H9 (cell line): ENCODE measurements around the gene CDKAL1. TPM values are rescaled to one million over a fixed set of nuclear protein-coding genes. Genes with fewer than 3 reads are reported as not detected.

ENCODE experiments used
- DNase-seq: peaks from one replicate; pipeline ENCODE4 v3.0.0-alpha.2; 2017
- H2AFZ ChIP-seq: one replicate; pipeline ENCODE4 v1.6.1; 2013; ENCODE audit warnings: mild to moderate bottlenecking, low read length, control low read depth, moderate library complexity
- H2AK5ac ChIP-seq: 2 replicates; pipeline ENCODE4 v1.6.1; 2013; ENCODE audit warnings: low read length, control low read depth, mixed read lengths; ENCODE audit not compliant: insufficient read length
- H2BK120ac ChIP-seq: one replicate; pipeline ENCODE4 v1.6.1; 2013; ENCODE audit warnings: low read depth, mild to moderate bottlenecking, low read length, control low read depth, inconsistent platforms; ENCODE audit not compliant: poor library complexity, severe bottlenecking
- H2BK12ac ChIP-seq: 2 replicates; pipeline ENCODE4 v1.6.1; 2013; ENCODE audit warnings: low read length, control low read depth, mixed read lengths, low read depth; ENCODE audit not compliant: insufficient read length
- H2BK15ac ChIP-seq: 2 replicates; pipeline ENCODE4 v1.6.1; 2013; ENCODE audit warnings: low read depth, low read length, control low read depth
- H2BK20ac ChIP-seq: one replicate; pipeline ENCODE4 v1.6.1; 2013; ENCODE audit warnings: low read depth, mild to moderate bottlenecking, low read length, control low read depth, inconsistent platforms; ENCODE audit not compliant: poor library complexity, severe bottlenecking
- H2BK5ac ChIP-seq: 2 replicates; pipeline ENCODE4 v1.6.1; 2013; ENCODE audit warnings: low read length, control low read depth, mixed read lengths; ENCODE audit not compliant: insufficient read length
- H3K14ac ChIP-seq: 2 replicates; pipeline ENCODE4 v1.6.1; 2013; ENCODE audit warnings: low read length, control low read depth; ENCODE audit not compliant: insufficient read depth
- H3K18ac ChIP-seq: 2 replicates; pipeline ENCODE4 v1.6.1; 2013; ENCODE audit warnings: low read depth, mild to moderate bottlenecking, mixed read lengths, low read length, control low read depth; ENCODE audit not compliant: insufficient read length
- H3K23ac ChIP-seq: 2 replicates; pipeline ENCODE4 v1.6.1; 2013; ENCODE audit warnings: low read length, control low read depth, mixed read lengths, low read depth; ENCODE audit not compliant: insufficient read length
- H3K23me2 ChIP-seq: 2 replicates; pipeline ENCODE4 v1.6.1; 2013; ENCODE audit warnings: low read depth, mild to moderate bottlenecking, mixed read lengths, low read length, control low read depth; ENCODE audit not compliant: insufficient read length, poor library complexity, severe bottlenecking
- H3K27ac ChIP-seq: 2 replicates; pipeline ENCODE4 v1.5.1; 2013; ENCODE audit warnings: low read length, control low read depth, mixed read lengths, low read depth; ENCODE audit not compliant: insufficient read length
- H3K27me3 ChIP-seq: 2 replicates; pipeline ENCODE4 v1.6.1; 2013; ENCODE audit warnings: low read length, control low read depth, inconsistent platforms; ENCODE audit not compliant: insufficient read depth
- H3K4ac ChIP-seq: 2 replicates; pipeline ENCODE4 v1.6.1; 2013; ENCODE audit warnings: low read depth, mild to moderate bottlenecking, control low read depth, inconsistent platforms, low read length, moderate library complexity
- H3K4me1 ChIP-seq: 2 replicates; pipeline ENCODE4 v1.6.1; 2013; ENCODE audit warnings: low read length, control low read depth, inconsistent platforms; ENCODE audit not compliant: insufficient read depth
- H3K4me2 ChIP-seq: 2 replicates; pipeline ENCODE4 v1.6.1; 2013; ENCODE audit warnings: low read length, control low read depth, mixed read lengths; ENCODE audit not compliant: insufficient read length, insufficient read depth
- H3K56ac ChIP-seq: 2 replicates; pipeline ENCODE4 v1.6.1; 2013; ENCODE audit warnings: low read depth, mild to moderate bottlenecking, mixed read lengths, low read length, control low read depth; ENCODE audit not compliant: insufficient read length
- H3K79me1 ChIP-seq: 2 replicates; pipeline ENCODE4 v1.6.1; 2013; ENCODE audit warnings: low read depth, mild to moderate bottlenecking, moderate library complexity, low read length, control low read depth, inconsistent platforms; ENCODE audit not compliant: insufficient read depth, poor library complexity, severe bottlenecking
- H3K79me2 ChIP-seq: 2 replicates; pipeline ENCODE4 v1.6.1; 2013; ENCODE audit warnings: low read length, control low read depth, inconsistent platforms; ENCODE audit not compliant: insufficient read depth
- H3K9ac ChIP-seq: 2 replicates; pipeline ENCODE4 v1.6.1; 2013; ENCODE audit warnings: low read length, control low read depth, mixed read lengths; ENCODE audit not compliant: insufficient read length; ENCODE audit errors: extremely low read depth
- H3K9me3 ChIP-seq: one replicate; pipeline ENCODE4 v1.6.1; 2013; ENCODE audit warnings: low read depth, low read length, inconsistent platforms; ENCODE audit not compliant: control insufficient read depth
- H3T11ph ChIP-seq: one replicate; pipeline ENCODE4 v1.6.1; 2013; ENCODE audit warnings: mild to moderate bottlenecking, low read length, control low read depth, inconsistent platforms
- H4K20me1 ChIP-seq: one replicate; pipeline ENCODE4 v1.6.1; 2013; ENCODE audit not compliant: control insufficient read depth, insufficient read length, insufficient read depth
- H4K5ac ChIP-seq: 2 replicates; pipeline ENCODE4 v1.6.1; 2013; ENCODE audit warnings: low read depth, mild to moderate bottlenecking, mixed read lengths, low read length, control low read depth; ENCODE audit not compliant: insufficient read length
- H4K8ac ChIP-seq: replicated peaks from 2 replicates; pipeline ENCODE4 v1.6.1; 2013; ENCODE audit warnings: low read length, control low read depth, mixed read lengths, low read depth; ENCODE audit not compliant: insufficient read length
- H4K91ac ChIP-seq: 2 replicates; pipeline ENCODE4 v1.6.1; 2013; ENCODE audit warnings: low read depth, mild to moderate bottlenecking, moderate library complexity, mixed read lengths, low read length, control low read depth; ENCODE audit not compliant: insufficient read length
- H3K27ac Mint-ChIP-seq, 3 experiments: 2 replicates in 2 of 3; 3 replicates in 1 of 3; pipeline ENCODE4 v1.8.0; 2020 to 2021; ENCODE audit warnings: mixed read lengths in 3 of 3, mild to moderate bottlenecking in 1 of 3, moderate library complexity in 1 of 3
- H3K27me3 Mint-ChIP-seq: 2 replicates; pipeline ENCODE4 v1.8.0; 2021; ENCODE audit warnings: low read depth, mild to moderate bottlenecking, moderate library complexity, mixed read lengths
- H3K36me3 Mint-ChIP-seq, 3 experiments: 2 replicates in 2 of 3; 3 replicates in 1 of 3; pipeline ENCODE4 v1.8.0; 2020 to 2021; ENCODE audit warnings: low read depth in 3 of 3, mixed read lengths in 3 of 3; ENCODE audit not compliant: insufficient read depth in 1 of 3
- H3K4me1 Mint-ChIP-seq, 2 experiments: 2 replicates each; pipeline ENCODE4 v1.8.0; 2020; ENCODE audit warnings: mixed read lengths in 2 of 2
- H3K4me3 Mint-ChIP-seq, 2 experiments: 2 replicates in 1 of 2; 3 replicates in 1 of 2; pipeline ENCODE4 v1.8.0; 2020 to 2021; ENCODE audit warnings: mild to moderate bottlenecking in 2 of 2, mixed read lengths in 2 of 2, moderate library complexity in 1 of 2
- H3K9me3 Mint-ChIP-seq, 2 experiments: 2 replicates in 1 of 2; 3 replicates in 1 of 2; pipeline ENCODE4 v1.8.0; 2020; ENCODE audit warnings: mild to moderate bottlenecking in 2 of 2, mixed read lengths in 2 of 2, moderate library complexity in 1 of 2
- WGBS: extraction: QIAGEN DNeasy Blood & Tissue Kit; methylation state at CpG from one replicate; pipeline ENCODE4 v1.1.7; 2013; ENCODE audit warnings: missing lambda C conversion rate, low lambda C conversion rate, mixed read lengths; ENCODE audit not compliant: insufficient read length; ENCODE audit errors: extremely low coverage; 5-methylcytosine and 5-hydroxymethylcytosine counted together
- total RNA-seq: library from RNA; stranded (reverse); gene quantifications from 2 replicates; pipeline ENCODE4 v1.2.1, GENCODE V29; 2021
- TF ChIP-seq, protein P1 (sequence below): fragments of 200-600 bp; sonication (generic); conservative IDR thresholded peaks from 3 replicates; pipeline ENCODE4 v1.8.0; 2021; ENCODE audit warnings: antibody characterized with exemption, mild to moderate bottlenecking

Gene CDKAL1
- total RNA-seq, 1 experiment from 2014 or later: 23.0 TPM

- Histone ChIP-seq H2BK20ac (no peak overlapping the region), H3K4ac (no peak overlapping the region), H2BK15ac (no peak overlapping the region), H3K23ac (no peak overlapping the region), H4K20me1 (no peaks in the 10 kb centered on the region), H3K4me1 (no peaks in the 10 kb centered on the region), H3K23me2 (no peaks in the 10 kb centered on the region), H3K56ac (no peak overlapping the region), H3K9ac (no peak overlapping the region), H3T11ph (no peak overlapping the region), H3K79me1 (no peaks in the 10 kb centered on the region), H3K14ac (no peak overlapping the region), H2BK12ac (no peak overlapping the region), H4K5ac (no peak overlapping the region), H2BK120ac (no peak overlapping the region), H2AK5ac (no peak overlapping the region), H3K27me3 (no peaks in the 10 kb centered on the region), H4K91ac (no peak overlapping the region), H2BK5ac (no peak overlapping the region), H4K8ac (no peak overlapping the region), H3K18ac (no peak overlapping the region), H2AFZ (no peak overlapping the region), H3K79me2 (0 out of 2 replicates have a peak, but pooled peaks cover 2% of the 10 kb centered on the region), H3K27ac (no peak overlapping the region), H3K4me2 (no peak overlapping the region), H3K9me3 (no peaks in the 10 kb centered on the region)
- DNase-seq: no peak
- no peaks in the 10 kb centered on the region for H3K27me3 Mint-ChIP-seq
- no peak overlapping the region for H3K4me3 Mint-ChIP-seq
- WGBS: no CpG with 5 or more reads among the region's 6 CpGs
- H3K4me1 Mint-ChIP-seq: peaks cover 13 to 15% of the 10 kb centered on the region in 2 experiments
- TF ChIP-seq, protein P1, sequence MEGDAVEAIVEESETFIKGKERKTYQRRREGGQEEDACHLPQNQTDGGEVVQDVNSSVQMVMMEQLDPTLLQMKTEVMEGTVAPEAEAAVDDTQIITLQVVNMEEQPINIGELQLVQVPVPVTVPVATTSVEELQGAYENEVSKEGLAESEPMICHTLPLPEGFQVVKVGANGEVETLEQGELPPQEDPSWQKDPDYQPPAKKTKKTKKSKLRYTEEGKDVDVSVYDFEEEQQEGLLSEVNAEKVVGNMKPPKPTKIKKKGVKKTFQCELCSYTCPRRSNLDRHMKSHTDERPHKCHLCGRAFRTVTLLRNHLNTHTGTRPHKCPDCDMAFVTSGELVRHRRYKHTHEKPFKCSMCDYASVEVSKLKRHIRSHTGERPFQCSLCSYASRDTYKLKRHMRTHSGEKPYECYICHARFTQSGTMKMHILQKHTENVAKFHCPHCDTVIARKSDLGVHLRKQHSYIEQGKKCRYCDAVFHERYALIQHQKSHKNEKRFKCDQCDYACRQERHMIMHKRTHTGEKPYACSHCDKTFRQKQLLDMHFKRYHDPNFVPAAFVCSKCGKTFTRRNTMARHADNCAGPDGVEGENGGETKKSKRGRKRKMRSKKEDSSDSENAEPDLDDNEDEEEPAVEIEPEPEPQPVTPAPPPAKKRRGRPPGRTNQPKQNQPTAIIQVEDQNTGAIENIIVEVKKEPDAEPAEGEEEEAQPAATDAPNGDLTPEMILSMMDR: no peak
- no peaks in the 10 kb centered on the region; a peak in 1 of 5 replicates for H3K9me3 Mint-ChIP-seq
- H3K27ac Mint-ChIP-seq: peak overlapping the region; percentile 16 to 37 (median 37); a peak in 1 of 7 replicates
- peaks cover 7 to 23% (median 16%) of the 10 kb centered on the region in 3 experiments; a peak in 6 of 7 replicates for H3K36me3 Mint-ChIP-seq
Observed at GRCh38 chr6:21228876-21229460, 694.7 kb downstream of the CDKAL1 start.
